HCT116 (cell line): ENCODE measurements around the gene LCN10. TPM values are rescaled to one million over a fixed set of nuclear protein-coding genes. Genes with fewer than 3 reads are reported as not detected.

Experiments used
- ATAC-seq: fragments of 200-7000 bp; cut with Tn5 transposase; 2 replicates; pipeline ENCODE4 v1.9.1; 2020; ENCODE audit warnings: mild to moderate bottlenecking, moderate library complexity
- BruUV-seq: library from RNA; stranded (reverse); fragments of 400-500 nt; replicated peaks from 2 replicates; lab custom pipeline; 2021; lab: Mats Ljungman, UMichigan
- CTCF ChIA-PET: fragments of 300-600 bp; sonication (Branson Sonifier 250); formaldehyde crosslinking; loops from one replicate; lab custom pipeline; 2021; ENCODE audit warnings: antibody characterized with exemption; lab: Charles Lee
- POLR2A ChIA-PET: fragments of 300-600, 350-600 bp; sonication (Branson Sonifier 250); formaldehyde crosslinking; loops from one replicate; lab custom pipeline; 2021; ENCODE audit warnings: antibody characterized with exemption; lab: Charles Lee
- RAD21 ChIA-PET, 2 experiments: fragments of 300-600 bp; sonication (Branson Sonifier 250); formaldehyde crosslinking; loops; one replicate each; lab custom pipeline; 2023; ENCODE audit warnings: low total read pairs in 2 of 2; ENCODE audit not compliant: uncharacterized antibody in 2 of 2, unreplicated experiment in 2 of 2, low non-redundant PET in 1 of 2; lab: Charles Lee
- DNase-seq: peaks from one replicate; pipeline ENCODE4 v3.0.0-alpha.2; 2010; ENCODE audit warnings: low read depth, low spot score
- H2AFZ ChIP-seq: fragments of 200-600 bp; shearing (Covaris generic), sonication (generic); 2 replicates; pipeline ENCODE4 v1.6.1; 2017; ENCODE audit warnings: low read depth, mixed run types, mixed read lengths, antibody characterized with exemption, low read length; ENCODE audit not compliant: poor library complexity, severe bottlenecking
- H3K27ac ChIP-seq: 2 replicates; pipeline ENCODE4 v1.5.1; 2012; ENCODE audit warnings: low read depth, low read length
- H3K27me3 ChIP-seq: fragments of 200-600 bp; sonication (generic); 2 replicates; pipeline ENCODE4 v1.6.1; 2016; ENCODE audit warnings: mixed run types, low read length, mixed read lengths; ENCODE audit not compliant: insufficient read depth
- H3K36me3 ChIP-seq, 2 experiments: fragments of 200-500 bp in 1 of 2; fragments of 200-600 bp in 1 of 2; sonication (Bioruptor generic) in 1 of 2; sonication (generic) in 1 of 2; 2 replicates each; pipeline versions ENCODE4 v1.5.1 to v1.6.1; 2014 to 2016; ENCODE audit warnings: low read length in 2 of 2, inconsistent platforms in 1 of 2, mixed read lengths in 1 of 2, mixed run types in 1 of 2; ENCODE audit not compliant: insufficient read depth in 2 of 2, control insufficient read depth in 1 of 2
- H3K4me1 ChIP-seq, 2 experiments: fragments of 200-600 bp in 1 of 2; sonication (generic) in 1 of 2; 2 replicates each; pipeline versions ENCODE4 v1.5.1 to v1.6.1; 2012 to 2017; ENCODE audit warnings: low read length in 2 of 2, inconsistent platforms in 1 of 2, mild to moderate bottlenecking in 1 of 2, mixed read lengths in 1 of 2, mixed run types in 1 of 2, moderate library complexity in 1 of 2; ENCODE audit not compliant: insufficient read depth in 2 of 2, control insufficient read depth in 1 of 2
- H3K4me2 ChIP-seq: fragments of 200-600 bp; sonication (generic); 2 replicates; pipeline ENCODE4 v1.6.1; 2017; ENCODE audit warnings: mixed run types, low read length, mixed read lengths
- H3K4me3 ChIP-seq, 2 experiments: fragments of 200-600 bp in 1 of 2; sonication (generic) in 1 of 2; replicated peaks in 1 of 2; 2 replicates each; pipeline ENCODE4 v1.5.1; 2011 to 2016; ENCODE audit warnings: low read length in 2 of 2, control low read depth in 1 of 2, low read depth in 1 of 2, mild to moderate bottlenecking in 1 of 2, mixed read lengths in 1 of 2, mixed run types in 1 of 2
- H3K79me2 ChIP-seq: fragments of 200-600 bp; sonication (generic); 2 replicates; pipeline ENCODE4 v1.6.1; 2017; ENCODE audit warnings: mild to moderate bottlenecking, mixed run types, low read length, moderate library complexity, mixed read lengths; ENCODE audit not compliant: insufficient read depth
- H3K9ac ChIP-seq: fragments of 200-600 bp; sonication (generic); 2 replicates; pipeline ENCODE4 v1.6.1; 2016; ENCODE audit warnings: low read length, mixed read lengths
- H3K9me2 ChIP-seq: fragments of 200-600 bp; sonication (generic), shearing (Covaris generic); 2 replicates; pipeline ENCODE4 v1.6.1; 2017; ENCODE audit warnings: mixed run types, mild to moderate bottlenecking, moderate library complexity; ENCODE audit not compliant: insufficient read depth
- H3K9me3 ChIP-seq, 2 experiments: fragments of 200-500 bp in 1 of 2; fragments of 200-600 bp in 1 of 2; sonication (Bioruptor generic) in 1 of 2; sonication (generic) in 1 of 2; 2 replicates each; pipeline ENCODE4 v1.6.1; 2014 to 2017; ENCODE audit warnings: low read length in 2 of 2, mixed read lengths in 2 of 2, inconsistent platforms in 1 of 2, low read depth in 1 of 2, mild to moderate bottlenecking in 1 of 2, mixed run types in 1 of 2, moderate library complexity in 1 of 2; ENCODE audit not compliant: control insufficient read depth in 1 of 2, insufficient read depth in 1 of 2
- H4K20me1 ChIP-seq: fragments of 200-600 bp; sonication (generic), shearing (Covaris generic); 2 replicates; pipeline ENCODE4 v1.6.1; 2017; ENCODE audit warnings: mixed run types, mild to moderate bottlenecking, moderate library complexity; ENCODE audit not compliant: insufficient read depth
- CBX3 ChIP-seq: IDR thresholded peaks from 2 replicates; pipeline ENCODE4 v1.6.1; 2012; ENCODE audit warnings: low read depth
- CEBPB ChIP-seq: IDR thresholded peaks from 2 replicates; pipeline ENCODE4 v1.6.1; 2012; ENCODE audit warnings: low read depth
- ELF1 ChIP-seq: IDR thresholded peaks from 2 replicates; pipeline ENCODE4 v1.6.1; 2012; ENCODE audit warnings: low read depth, borderline replicate concordance
- POLR2A ChIP-seq: IDR thresholded peaks from 2 replicates; pipeline ENCODE4 v1.7.0; 2011; ENCODE audit warnings: borderline replicate concordance; ENCODE audit not compliant: insufficient read depth, insufficient read length; ENCODE audit errors: extremely low read depth
- POLR2AphosphoS5 ChIP-seq: IDR thresholded peaks from 2 replicates; pipeline ENCODE4 v1.6.1; 2011; ENCODE audit warnings: mild to moderate bottlenecking, low read depth, low read length, moderate library complexity
- intact Hi-C: fragments of 100-400 bp; cut with micrococcal nuclease; formaldehyde crosslinking; loops from 2 replicates; pipeline ENCODE4 v1.10.0; 2022
- total RNA-seq: library from RNA; stranded (reverse); gene quantifications from one replicate; pipeline ENCODE4 v1.2.1, GENCODE V29; 2021; ENCODE audit not compliant: unreplicated experiment
- TF ChIP-seq, protein P1 (sequence below), 3 experiments: fragments of 200-600 bp in 1 of 3; sonication (generic) in 1 of 3; IDR thresholded peaks in 2 of 3; conservative IDR thresholded peaks in 1 of 3; 2 replicates each; pipeline ENCODE4 v1.5.1; 2012 to 2017; ENCODE audit warnings: low read depth in 2 of 3, low read length in 2 of 3, antibody characterized with exemption in 1 of 3, borderline replicate concordance in 1 of 3, control low read depth in 1 of 3, mild to moderate bottlenecking in 1 of 3, mixed read lengths in 1 of 3, mixed run types in 1 of 3, moderate library complexity in 1 of 3; ENCODE audit not compliant: insufficient read depth in 1 of 3
- TF ChIP-seq, protein P2 (sequence below): IDR thresholded peaks from 2 replicates; pipeline ENCODE4 v1.6.1; 2012; ENCODE audit warnings: low read depth
- TF ChIP-seq, protein P3 (sequence below): IDR thresholded peaks from 2 replicates; pipeline ENCODE4 v1.6.1; 2011; ENCODE audit warnings: mild to moderate bottlenecking, low read length, moderate library complexity; ENCODE audit not compliant: insufficient replicate concordance; ENCODE audit errors: extremely low read depth
- TF ChIP-seq, protein P4 (sequence below): IDR thresholded peaks from 2 replicates; pipeline ENCODE4 v1.6.1; 2012

LCN10 gene
- total RNA-seq, 1 experiment from 2014 or later: not detected

DNA sequence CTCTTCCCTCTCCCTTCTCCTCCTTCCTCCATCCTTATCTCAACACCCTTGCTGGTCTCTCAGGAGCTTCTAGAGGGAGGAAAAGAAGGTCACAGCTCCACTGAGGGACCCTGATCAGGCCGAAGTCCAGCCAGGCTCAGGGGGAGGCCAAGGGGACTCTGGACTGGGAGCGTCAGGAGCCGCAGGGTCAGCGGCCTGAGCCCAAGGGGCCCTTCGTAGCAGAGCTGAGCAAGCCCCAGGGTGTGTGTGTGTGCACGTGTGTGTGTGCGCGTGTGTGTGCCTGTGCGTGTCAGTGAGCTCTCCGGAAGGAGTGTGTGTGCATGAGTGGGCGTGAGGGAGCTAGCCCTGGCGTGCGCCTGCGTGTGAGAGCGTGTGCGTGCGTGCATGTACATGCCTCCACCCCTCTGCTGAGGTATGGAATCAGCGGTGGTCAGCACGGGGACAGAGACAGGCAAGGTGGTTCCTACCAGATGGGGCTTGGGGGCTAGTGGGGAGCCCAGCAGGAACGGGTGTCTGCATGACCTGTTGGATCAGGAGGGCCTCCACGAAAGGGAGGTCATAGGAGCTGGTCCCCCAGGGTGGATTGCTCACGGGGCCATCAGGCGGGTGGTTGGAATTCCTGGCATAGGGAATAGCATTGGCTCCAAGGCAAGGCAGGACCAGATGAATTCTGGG lies 45.5 kb downstream of the LCN10 start (continued):
- TF ChIP-seq, protein P1, sequence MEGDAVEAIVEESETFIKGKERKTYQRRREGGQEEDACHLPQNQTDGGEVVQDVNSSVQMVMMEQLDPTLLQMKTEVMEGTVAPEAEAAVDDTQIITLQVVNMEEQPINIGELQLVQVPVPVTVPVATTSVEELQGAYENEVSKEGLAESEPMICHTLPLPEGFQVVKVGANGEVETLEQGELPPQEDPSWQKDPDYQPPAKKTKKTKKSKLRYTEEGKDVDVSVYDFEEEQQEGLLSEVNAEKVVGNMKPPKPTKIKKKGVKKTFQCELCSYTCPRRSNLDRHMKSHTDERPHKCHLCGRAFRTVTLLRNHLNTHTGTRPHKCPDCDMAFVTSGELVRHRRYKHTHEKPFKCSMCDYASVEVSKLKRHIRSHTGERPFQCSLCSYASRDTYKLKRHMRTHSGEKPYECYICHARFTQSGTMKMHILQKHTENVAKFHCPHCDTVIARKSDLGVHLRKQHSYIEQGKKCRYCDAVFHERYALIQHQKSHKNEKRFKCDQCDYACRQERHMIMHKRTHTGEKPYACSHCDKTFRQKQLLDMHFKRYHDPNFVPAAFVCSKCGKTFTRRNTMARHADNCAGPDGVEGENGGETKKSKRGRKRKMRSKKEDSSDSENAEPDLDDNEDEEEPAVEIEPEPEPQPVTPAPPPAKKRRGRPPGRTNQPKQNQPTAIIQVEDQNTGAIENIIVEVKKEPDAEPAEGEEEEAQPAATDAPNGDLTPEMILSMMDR (IDR thresholded peaks at IDR 0.05 in 2 of 3, conservative IDR thresholded peaks at IDR 0.05 in 1 of 3; ENCODE audit: borderline replicate concordance in 1 of 3, insufficient read depth in 1 of 3, low read depth in 2 of 3, low read length in 2 of 3): no peak

DNA sequence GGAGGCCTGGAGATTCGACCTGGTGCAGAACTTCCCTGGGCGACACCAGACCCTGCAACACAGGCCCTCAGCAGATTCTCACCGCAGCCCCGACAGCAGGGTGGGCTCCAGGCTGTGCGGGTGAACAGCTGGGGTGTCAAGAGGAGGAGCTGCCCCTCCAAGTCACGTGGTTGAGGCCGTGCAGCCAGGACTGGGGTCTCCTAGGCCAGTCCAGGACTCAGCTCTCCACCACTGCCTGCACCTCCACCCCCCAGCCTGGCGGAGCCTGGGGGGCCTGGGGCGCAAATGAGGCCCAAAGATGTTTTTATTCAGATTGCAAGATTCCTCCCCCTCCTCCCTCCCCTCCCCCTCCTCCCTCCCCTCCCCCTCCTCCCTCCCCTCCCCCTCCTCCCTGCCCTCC lies 46.2 kb downstream of the LCN10 start:
- Histone ChIP-seq H4K20me1 (no peaks in the 10 kb centered on the region), H3K4me2 (peak overlapping the region; percentile 98; the same call in 1 of the 2 replicates), H3K79me2 (no peaks in the 10 kb centered on the region), H3K36me3 (no peaks in the 10 kb centered on the region), H3K9me2 (no peaks in the 10 kb centered on the region), H3K9me3 (no peaks in the 10 kb centered on the region), H3K9ac (no peak overlapping the region), H3K4me3 (no peak overlapping the region), H3K27me3 (no peaks in the 10 kb centered on the region), H3K4me1 (peaks cover 38 to 76% of the 10 kb centered on the region in 2 experiments), H3K27ac (no peak overlapping the region; the same call in 1 of the 2 replicates), H2AFZ (no peak overlapping the region)
- intact Hi-C loops: no loop called here
- no TSS peak for BruUV-seq
- no peak for DNase-seq
- ATAC-seq: no peak
- CTCF ChIA-PET: no interaction called here
- RAD21 ChIA-PET: no interaction called here
- POLR2A ChIA-PET: no interaction called here
- TF ChIP-seq, protein P2, sequence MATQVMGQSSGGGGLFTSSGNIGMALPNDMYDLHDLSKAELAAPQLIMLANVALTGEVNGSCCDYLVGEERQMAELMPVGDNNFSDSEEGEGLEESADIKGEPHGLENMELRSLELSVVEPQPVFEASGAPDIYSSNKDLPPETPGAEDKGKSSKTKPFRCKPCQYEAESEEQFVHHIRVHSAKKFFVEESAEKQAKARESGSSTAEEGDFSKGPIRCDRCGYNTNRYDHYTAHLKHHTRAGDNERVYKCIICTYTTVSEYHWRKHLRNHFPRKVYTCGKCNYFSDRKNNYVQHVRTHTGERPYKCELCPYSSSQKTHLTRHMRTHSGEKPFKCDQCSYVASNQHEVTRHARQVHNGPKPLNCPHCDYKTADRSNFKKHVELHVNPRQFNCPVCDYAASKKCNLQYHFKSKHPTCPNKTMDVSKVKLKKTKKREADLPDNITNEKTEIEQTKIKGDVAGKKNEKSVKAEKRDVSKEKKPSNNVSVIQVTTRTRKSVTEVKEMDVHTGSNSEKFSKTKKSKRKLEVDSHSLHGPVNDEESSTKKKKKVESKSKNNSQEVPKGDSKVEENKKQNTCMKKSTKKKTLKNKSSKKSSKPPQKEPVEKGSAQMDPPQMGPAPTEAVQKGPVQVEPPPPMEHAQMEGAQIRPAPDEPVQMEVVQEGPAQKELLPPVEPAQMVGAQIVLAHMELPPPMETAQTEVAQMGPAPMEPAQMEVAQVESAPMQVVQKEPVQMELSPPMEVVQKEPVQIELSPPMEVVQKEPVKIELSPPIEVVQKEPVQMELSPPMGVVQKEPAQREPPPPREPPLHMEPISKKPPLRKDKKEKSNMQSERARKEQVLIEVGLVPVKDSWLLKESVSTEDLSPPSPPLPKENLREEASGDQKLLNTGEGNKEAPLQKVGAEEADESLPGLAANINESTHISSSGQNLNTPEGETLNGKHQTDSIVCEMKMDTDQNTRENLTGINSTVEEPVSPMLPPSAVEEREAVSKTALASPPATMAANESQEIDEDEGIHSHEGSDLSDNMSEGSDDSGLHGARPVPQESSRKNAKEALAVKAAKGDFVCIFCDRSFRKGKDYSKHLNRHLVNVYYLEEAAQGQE: no peak
- no peak for TF ChIP-seq CBX3
- TF ChIP-seq, protein P3, sequence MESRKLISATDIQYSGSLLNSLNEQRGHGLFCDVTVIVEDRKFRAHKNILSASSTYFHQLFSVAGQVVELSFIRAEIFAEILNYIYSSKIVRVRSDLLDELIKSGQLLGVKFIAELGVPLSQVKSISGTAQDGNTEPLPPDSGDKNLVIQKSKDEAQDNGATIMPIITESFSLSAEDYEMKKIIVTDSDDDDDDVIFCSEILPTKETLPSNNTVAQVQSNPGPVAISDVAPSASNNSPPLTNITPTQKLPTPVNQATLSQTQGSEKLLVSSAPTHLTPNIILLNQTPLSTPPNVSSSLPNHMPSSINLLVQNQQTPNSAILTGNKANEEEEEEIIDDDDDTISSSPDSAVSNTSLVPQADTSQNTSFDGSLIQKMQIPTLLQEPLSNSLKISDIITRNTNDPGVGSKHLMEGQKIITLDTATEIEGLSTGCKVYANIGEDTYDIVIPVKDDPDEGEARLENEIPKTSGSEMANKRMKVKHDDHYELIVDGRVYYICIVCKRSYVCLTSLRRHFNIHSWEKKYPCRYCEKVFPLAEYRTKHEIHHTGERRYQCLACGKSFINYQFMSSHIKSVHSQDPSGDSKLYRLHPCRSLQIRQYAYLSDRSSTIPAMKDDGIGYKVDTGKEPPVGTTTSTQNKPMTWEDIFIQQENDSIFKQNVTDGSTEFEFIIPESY: no peak
- no peak for TF ChIP-seq POLR2AphosphoS5
- no peak for TF ChIP-seq ELF1
- TF ChIP-seq, protein P4, sequence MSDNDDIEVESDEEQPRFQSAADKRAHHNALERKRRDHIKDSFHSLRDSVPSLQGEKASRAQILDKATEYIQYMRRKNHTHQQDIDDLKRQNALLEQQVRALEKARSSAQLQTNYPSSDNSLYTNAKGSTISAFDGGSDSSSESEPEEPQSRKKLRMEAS: no peak
- no peak for TF ChIP-seq CEBPB
- no peak for TF ChIP-seq POLR2A
